A673 (cell line): ENCODE results near the gene CH25H. TPM values are rescaled to one million over a fixed set of nuclear protein-coding genes. Genes with fewer than 3 reads are reported as not detected.

ENCODE experiments used
- BruUV-seq: library from RNA; stranded (reverse); fragments of 400-500 nt; replicated peaks from 2 replicates; lab custom pipeline; 2021; lab: Mats Ljungman, UMichigan
- CTCF ChIA-PET: fragments of 300-600 bp; sonication (Branson Sonifier 250); formaldehyde crosslinking; loops from one replicate; lab custom pipeline; 2022; ENCODE audit warnings: antibody characterized with exemption; lab: Charles Lee
- POLR2A ChIA-PET: fragments of 300-600 bp; sonication (Branson Sonifier 250); formaldehyde crosslinking; loops from one replicate; lab custom pipeline; 2022; ENCODE audit warnings: antibody characterized with exemption; ENCODE audit not compliant: low non-redundant PET; lab: Charles Lee
- DNase-seq: peaks from one replicate; pipeline ENCODE4 v3.0.0-alpha.2; 2015; ENCODE audit warnings: low spot score
- H3K27ac ChIP-seq: fragments of 200-600 bp; sonication (generic); 2 replicates; pipeline ENCODE4 v1.5.1; 2016; ENCODE audit warnings: mixed run types, low read depth, mild to moderate bottlenecking, mixed read lengths, antibody characterized with exemption, low read length; ENCODE audit not compliant: poor library complexity, severe bottlenecking
- H3K27me3 ChIP-seq: fragments of 200-600 bp; sonication (generic); replicated peaks from 2 replicates; pipeline ENCODE4 v1.6.1; 2017; ENCODE audit warnings: mixed run types, low read depth, mild to moderate bottlenecking, mixed read lengths, antibody characterized with exemption, low read length; ENCODE audit not compliant: insufficient read depth, poor library complexity
- H3K36me3 ChIP-seq: fragments of 200-600 bp; sonication (generic); 2 replicates; pipeline ENCODE4 v1.6.1; 2016; ENCODE audit warnings: mixed run types, mild to moderate bottlenecking, mixed read lengths, antibody characterized with exemption, low read length; ENCODE audit not compliant: insufficient read depth, poor library complexity, severe bottlenecking
- H3K4me1 ChIP-seq: fragments of 200-600 bp; sonication (generic); 2 replicates; pipeline ENCODE4 v1.6.1; 2017; ENCODE audit warnings: mixed run types, mild to moderate bottlenecking, mixed read lengths, antibody characterized with exemption, low read length; ENCODE audit not compliant: insufficient read depth, poor library complexity, severe bottlenecking
- H3K4me3 ChIP-seq: fragments of 200-600 bp; sonication (generic); 2 replicates; pipeline ENCODE4 v1.5.1; 2016; ENCODE audit warnings: low read depth, mixed run types, mild to moderate bottlenecking, mixed read lengths, low read length; ENCODE audit not compliant: poor library complexity, severe bottlenecking
- H3K9me3 ChIP-seq: fragments of 200-600 bp; sonication (generic); 2 replicates; pipeline ENCODE4 v1.6.1; 2016; ENCODE audit warnings: mixed run types, low read depth, mild to moderate bottlenecking, mixed read lengths, antibody characterized with exemption, low read length; ENCODE audit not compliant: poor library complexity, severe bottlenecking
- CTCF ChIP-seq: fragments of 300-800, 200-600 bp; sonication (generic); conservative IDR thresholded peaks from 2 replicates; pipeline ENCODE4 v1.5.1; 2017; ENCODE audit warnings: low read depth, mild to moderate bottlenecking, antibody characterized with exemption, low read length, moderate library complexity, mixed read lengths
- EZH2 ChIP-seq: fragments of 200-600 bp; sonication (generic); IDR thresholded peaks from 2 replicates; pipeline ENCODE4 v1.6.1; 2017; ENCODE audit warnings: borderline replicate concordance, low read depth, mild to moderate bottlenecking, mixed read lengths, antibody characterized with exemption, low read length; ENCODE audit not compliant: poor library complexity, severe bottlenecking
- intact Hi-C: fragments of 100-400 bp; cut with micrococcal nuclease; formaldehyde crosslinking; loops from one replicate; pipeline ENCODE4 v1.10.0; 2022; ENCODE audit not compliant: unreplicated experiment
- total RNA-seq: library from RNA; stranded (reverse); gene quantifications from 2 replicates; pipeline ENCODE4 v1.2.3, GENCODE V29; 2021

The CH25H gene
- total RNA-seq, 1 experiment from 2014 or later, result 0.56 TPM

GRCh38 chr10:89204621-89205185, 2.4 kb downstream of the CH25H start:
- CTCF ChIA-PET, result no interaction called here
- DNase-seq, result no peak
- peaks cover 4% of the 10 kb centered on the region for H3K4me1 ChIP-seq
- POLR2A ChIA-PET, result no interaction called here
- no peak overlapping the region for H3K27ac ChIP-seq
- H3K4me3 ChIP-seq, result no peak overlapping the region
- intact Hi-C loops, result no loop called here
- no peaks in the 10 kb centered on the region for H3K27me3 ChIP-seq
- H3K9me3 ChIP-seq, result no peaks in the 10 kb centered on the region
- no peaks in the 10 kb centered on the region for H3K36me3 ChIP-seq
- BruUV-seq, result no TSS peak
- TF ChIP-seq EZH2 (no peak), CTCF (no peak)

- TF ChIP-seq EZH2, result no peak
- TF ChIP-seq CTCF, result no peak
- Histone ChIP-seq H3K36me3 (no peaks in the 10 kb centered on the region), H3K4me3 (no peak overlapping the region), H3K4me1 (peaks cover 4% of the 10 kb centered on the region), H3K27me3 (no peaks in the 10 kb centered on the region), H3K27ac (no peak overlapping the region), H3K9me3 (no peaks in the 10 kb centered on the region)
- DNase-seq, result no peak
- POLR2A ChIA-PET, result no interaction called here
- intact Hi-C loops, result no loop called here
- CTCF ChIA-PET, result no interaction called here
- BruUV-seq, result no TSS peak
These were observed 3.9 kb downstream of the CH25H start for GRCh38 chr10:89203237-89203636.

- H3K36me3 ChIP-seq, result no peaks in the 10 kb centered on the region
- TF ChIP-seq CTCF (no peak), EZH2 (no peak)
- no peaks in the 10 kb centered on the region for H3K27me3 ChIP-seq
- POLR2A ChIA-PET, result no interaction called here
- H3K27ac ChIP-seq, result no peak overlapping the region
- no peak for DNase-seq
- BruUV-seq, result no TSS peak
- intact Hi-C loops, result no loop called here
- H3K4me3 ChIP-seq, result no peak overlapping the region
- CTCF ChIA-PET, result no interaction called here
- peaks cover 4% of the 10 kb centered on the region for H3K4me1 ChIP-seq
- H3K9me3 ChIP-seq, result no peaks in the 10 kb centered on the region
These were observed 5.1 kb downstream of the CH25H start for GRCh38 chr10:89202033-89202425.
